HG02885 (cell line): Measurements from ENCODE around the gene ELFN2.
"Not testable (repeated sequence)": the region's sequence is repeated elsewhere in the genome, so short reads cannot be mapped to it uniquely, and the experiment has no call there.

Source experiments
- ATAC-seq: cut with Tn5 transposase; IDR thresholded peaks from one replicate; pipeline ENCODE4 v1.9.1; 2021; ENCODE audit warnings: mild to moderate bottlenecking; ENCODE audit not compliant: unreplicated experiment, poor library complexity

The ELFN2 gene, protein sequence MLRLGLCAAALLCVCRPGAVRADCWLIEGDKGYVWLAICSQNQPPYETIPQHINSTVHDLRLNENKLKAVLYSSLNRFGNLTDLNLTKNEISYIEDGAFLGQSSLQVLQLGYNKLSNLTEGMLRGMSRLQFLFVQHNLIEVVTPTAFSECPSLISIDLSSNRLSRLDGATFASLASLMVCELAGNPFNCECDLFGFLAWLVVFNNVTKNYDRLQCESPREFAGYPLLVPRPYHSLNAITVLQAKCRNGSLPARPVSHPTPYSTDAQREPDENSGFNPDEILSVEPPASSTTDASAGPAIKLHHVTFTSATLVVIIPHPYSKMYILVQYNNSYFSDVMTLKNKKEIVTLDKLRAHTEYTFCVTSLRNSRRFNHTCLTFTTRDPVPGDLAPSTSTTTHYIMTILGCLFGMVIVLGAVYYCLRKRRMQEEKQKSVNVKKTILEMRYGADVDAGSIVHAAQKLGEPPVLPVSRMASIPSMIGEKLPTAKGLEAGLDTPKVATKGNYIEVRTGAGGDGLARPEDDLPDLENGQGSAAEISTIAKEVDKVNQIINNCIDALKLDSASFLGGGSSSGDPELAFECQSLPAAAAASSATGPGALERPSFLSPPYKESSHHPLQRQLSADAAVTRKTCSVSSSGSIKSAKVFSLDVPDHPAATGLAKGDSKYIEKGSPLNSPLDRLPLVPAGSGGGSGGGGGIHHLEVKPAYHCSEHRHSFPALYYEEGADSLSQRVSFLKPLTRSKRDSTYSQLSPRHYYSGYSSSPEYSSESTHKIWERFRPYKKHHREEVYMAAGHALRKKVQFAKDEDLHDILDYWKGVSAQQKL

DNA sequence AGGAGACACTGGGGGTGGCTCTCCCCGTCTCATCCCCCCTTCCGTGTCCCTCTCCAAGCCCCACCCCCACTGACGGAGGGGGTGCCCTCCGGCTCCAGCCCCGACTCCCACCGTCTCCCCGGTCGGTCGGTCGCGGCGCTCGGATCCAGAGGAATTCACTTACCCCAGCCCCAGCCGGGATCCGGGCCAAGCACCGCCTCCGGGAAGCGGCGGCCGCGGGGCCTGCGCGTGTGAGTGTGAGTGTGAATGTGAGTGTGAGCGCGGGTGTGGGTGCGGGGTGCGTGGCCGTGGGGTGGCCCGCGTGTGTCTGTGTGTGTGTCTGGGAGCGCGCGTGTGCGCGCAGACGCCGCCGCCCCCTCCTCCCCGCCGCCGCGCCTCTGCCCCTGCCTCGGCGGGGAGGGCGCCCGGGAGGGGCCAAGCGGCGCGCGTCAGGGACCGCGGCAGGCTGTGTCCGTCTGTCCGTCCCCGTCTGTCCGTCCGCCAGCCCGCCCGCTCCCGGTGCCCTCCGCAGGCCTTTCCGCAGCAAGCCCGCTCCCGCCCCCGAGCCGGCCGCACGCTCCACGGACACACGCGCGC is at the start of gene ELFN2:
ELFN2 (minus strand) TSS at position 345 of the 576 bp plus-strand sequence. CDS start 51,945 bp downstream, outside the sequence.
- no peak for ATAC-seq

DNA sequence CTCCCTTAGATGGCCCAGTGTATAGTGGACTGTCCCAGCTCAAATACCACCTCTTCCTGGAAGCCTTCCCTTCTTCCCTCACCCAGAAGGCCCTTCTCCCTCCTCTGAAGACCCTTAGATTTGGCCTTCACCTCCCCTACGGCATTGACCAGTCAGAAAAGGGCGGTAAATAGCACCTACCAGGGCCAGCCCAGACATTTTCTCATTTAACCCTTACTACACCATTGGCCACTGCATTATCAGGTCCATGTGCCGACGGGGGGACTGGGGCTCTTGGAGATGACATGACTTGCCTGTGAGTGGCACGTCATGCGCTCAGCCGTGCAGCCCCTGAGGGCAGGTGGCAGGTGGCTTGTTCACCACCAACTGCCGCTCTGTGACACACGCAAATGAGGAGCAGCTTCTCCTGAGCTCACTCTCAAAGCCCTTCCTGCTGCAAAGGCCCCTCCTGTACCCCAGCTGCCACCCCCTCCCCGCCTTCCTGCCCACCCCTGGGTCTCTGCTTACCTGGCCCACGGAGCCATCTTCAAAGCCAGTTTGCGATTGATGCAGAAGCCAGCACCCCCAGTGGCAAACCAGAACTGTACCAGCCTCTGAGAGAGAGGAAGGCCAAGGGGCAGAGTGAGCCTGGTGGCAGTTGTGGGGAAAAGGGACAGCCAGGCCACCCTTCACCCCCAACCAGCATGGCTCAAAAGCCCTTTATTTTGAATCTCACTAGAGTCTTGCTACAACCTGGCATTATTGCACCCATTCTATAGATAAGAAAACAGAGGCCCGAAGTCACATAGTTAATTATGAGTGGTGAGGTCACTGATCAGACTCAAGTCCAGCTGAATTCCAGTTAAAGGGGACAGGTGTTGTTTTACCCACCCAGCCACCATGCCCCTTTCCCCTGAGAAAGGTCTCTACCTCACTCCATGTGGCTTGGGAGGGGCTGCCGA is 49.4 kb upstream of the ELFN2 start:
- ATAC-seq = no peak

DNA sequence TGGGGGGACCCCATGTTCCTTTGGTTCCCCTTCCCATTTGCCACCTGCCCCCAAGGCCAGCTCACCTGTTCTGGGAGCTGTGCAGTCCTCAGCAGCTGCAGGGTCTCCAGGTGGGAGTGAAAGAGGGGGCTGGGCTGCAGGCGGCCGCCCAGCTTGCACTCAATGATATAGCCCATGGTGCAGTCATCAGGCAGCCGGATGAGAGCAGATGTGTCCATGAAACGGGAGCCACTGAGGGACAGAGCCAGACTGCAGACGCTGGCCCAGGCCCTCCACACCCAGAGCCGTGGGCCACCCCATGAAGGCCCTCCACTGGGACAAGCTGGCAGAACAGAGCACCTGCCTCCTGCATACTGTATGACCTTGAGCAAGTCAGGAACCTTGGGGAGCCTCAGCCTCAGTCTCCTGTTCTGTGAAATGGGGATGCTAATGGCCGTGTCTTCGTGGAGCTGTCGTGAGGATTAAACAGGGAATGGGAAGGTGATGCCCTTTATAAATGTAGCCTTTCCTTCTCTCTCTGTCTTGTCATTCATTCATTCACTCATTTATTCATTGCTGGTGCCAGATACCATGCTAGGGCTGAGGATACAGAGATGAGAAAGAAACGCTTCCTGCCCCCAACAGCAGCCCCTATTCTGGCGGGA is 47.3 kb upstream of the ELFN2 start:
- no peak for ATAC-seq

DNA sequence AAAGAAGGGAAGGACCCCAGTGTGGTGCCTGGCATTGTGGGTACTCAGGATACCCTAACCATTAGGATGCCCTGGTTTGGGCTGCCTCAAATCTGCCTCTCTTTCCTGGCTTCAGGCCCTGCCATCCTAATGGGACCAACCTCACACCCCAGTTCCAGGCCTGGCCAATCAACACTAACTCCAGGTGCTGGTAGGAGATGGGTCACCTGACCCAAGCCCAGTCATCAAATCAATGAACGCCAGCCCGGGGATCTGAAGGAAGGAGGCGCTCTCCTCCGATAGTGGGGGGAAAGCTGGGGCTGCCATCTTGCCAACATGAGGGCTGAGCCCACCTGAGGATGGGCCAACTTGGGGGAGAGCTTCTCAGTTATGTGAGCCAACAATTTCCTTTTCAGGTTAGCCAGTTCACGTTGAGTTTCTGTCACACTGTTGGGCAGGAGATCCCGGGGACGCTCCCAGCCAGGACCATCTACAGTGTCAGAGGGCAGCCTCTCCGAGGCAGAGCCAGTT is 46.2 kb upstream of the ELFN2 start:
- no peak for ATAC-seq

DNA sequence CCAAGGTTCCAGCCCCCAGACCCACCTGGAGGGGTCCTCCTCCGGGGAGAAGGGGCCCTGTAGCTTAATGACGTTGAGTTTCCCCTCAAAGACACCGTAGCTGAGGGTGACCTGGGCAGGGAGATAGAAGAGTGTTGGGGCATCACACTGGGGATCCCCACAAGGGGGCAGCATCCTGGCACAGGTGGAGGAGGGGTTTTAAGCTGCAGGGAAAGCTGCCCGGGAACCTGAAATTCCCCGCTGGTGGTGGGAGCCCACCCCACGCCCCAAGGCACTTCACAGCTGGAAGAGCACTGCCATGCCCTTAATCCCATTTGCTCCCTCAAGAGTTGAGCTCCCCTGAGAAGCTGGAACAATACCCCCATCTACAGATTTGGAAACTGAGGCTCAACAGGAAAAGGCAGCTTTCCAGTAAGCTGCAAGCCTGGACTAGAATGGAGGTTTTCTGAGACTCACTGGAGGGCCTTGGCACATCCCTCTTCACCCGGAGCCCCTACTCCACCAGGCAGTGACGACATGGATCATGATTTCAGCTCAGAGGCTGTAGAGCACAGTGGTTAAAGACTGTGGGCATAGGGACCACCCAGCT is 45.2 kb upstream of the ELFN2 start:
- no peak for ATAC-seq

DNA sequence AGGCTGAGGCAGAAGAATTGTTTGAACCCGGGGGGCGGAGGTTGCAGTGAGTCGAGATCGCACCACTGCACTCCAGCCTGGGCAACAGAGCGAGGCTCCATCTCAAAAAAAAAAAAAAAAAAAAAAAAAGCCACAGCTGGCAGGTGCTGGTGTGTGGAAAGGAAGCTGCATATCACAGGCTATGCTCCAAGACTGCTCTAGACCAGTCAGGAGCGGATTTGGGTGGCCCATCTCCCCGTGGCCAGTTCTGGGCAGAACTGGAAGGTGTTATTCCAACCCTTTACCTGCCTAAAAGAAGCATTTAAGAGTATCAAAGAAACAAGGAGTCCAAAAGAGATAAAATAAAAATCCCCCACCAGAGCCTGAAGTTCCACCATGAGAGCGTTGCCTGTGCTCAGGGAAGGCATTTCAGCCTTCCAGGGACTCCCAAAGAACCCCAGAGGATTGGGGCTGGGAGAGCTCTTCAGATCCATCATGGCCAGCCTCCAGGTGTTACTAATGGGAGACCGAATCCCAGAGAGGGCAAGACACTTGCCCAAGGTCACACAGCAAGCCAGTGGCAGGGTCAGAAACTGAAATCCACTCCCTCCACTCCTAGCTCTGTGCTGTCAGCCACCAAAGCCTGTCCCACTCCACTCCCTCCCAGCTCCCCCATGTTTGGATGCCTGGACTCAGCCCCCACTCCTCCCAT is 44.6 kb upstream of the ELFN2 start:
- ATAC-seq = no peak

DNA sequence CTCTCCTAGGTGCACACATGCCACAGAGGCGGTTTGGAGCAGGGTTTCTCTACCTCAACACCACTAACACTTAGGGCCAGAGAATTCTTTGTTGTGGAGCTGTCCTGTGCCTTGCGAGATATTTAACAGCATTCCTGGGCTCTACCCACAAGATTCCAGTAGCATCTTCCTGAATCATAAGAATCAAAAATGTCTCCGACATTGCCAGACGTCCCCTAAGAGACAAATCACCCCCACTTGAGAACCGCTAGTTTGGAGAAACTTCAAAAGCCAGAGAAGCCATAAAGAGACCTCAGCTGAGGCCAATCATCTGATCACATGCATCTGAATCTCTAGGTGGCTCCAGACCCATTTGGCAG is 42.8 kb upstream of the ELFN2 start:
- no peak for ATAC-seq

DNA sequence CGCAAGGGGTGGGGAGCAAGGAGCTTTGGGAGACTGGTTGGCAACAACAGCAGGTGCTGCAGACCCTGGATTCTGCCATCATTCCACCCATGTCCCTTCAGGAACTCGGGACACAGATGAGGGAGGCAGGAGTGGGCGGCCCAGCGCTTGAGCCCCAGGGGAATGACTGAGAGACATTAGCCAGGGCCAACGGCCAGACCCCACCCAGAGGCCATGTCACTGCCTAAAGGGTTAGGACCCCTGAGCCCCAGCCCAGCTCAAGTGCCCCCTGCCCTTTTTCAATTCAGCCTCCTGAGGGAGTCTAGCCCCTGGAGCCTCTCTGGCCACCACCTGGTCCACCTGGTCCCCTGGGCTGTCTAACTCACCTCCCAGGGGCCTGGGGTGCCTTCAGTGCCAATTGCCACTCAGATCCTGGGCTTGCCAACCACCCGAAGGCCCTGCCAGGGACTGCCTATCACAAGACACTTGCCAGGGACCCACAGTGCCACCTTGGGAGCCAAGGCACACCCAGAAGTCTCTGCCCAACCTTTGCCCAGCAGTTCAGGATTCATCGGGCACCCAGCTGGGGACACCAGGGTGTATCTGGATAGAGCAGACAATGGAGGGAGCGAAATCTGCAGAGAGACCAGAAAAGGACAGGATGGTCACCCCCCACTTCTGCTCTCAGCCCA is 42.3 kb upstream of the ELFN2 start:
- ATAC-seq = no peak

DNA sequence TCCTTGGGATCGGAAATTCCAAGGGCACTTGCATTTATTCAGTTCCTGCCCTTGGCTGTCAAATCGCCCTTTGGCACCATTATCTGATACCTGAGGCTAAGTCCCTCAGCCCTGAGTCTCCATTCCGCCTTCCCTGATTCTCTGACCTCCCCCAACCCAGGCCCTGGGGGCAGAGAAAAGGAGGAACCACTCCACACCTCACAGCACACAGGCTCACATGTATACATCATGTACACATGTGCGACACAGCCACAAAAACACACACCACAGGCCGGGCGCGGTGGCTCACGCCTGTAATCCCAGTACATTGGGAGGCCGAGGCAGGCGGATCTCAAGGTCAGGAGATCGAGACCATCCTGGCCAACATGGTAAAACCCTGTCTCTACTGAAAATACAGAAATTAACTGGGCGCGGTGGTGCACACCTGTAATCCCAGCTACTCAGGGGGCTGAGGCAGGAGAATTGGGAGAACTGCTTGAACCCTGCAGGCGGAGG is 41.0 kb upstream of the ELFN2 start:
- not testable (repeated sequence) for ATAC-seq

DNA sequence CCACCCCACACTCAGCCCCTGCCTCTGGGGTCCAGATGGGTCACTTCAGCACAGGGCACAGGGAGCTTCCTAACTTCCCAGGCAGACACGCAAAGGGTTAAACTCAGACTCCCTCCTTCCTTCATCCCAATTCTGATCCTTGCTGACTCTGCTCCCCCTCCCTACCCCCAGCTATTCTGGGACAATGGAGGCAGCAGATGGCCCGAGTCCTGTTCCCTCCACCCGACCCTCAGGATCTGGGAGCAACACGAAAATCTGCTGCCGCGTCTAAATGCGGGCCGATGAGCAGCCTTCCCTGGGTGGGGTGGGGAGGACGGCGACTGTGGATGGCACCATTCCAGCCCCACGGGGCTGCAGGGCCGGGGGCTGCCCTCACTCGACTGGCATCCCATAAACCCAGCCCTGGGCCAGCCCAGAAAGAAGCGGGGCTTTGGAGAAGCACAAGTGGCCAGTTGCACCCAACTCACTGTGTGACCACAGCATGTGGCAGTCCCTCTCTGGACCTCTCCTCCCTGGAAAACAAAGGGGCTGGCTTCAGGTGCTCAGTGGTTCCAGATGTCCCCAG is 40.2 kb upstream of the ELFN2 start:
- no peak for ATAC-seq

DNA sequence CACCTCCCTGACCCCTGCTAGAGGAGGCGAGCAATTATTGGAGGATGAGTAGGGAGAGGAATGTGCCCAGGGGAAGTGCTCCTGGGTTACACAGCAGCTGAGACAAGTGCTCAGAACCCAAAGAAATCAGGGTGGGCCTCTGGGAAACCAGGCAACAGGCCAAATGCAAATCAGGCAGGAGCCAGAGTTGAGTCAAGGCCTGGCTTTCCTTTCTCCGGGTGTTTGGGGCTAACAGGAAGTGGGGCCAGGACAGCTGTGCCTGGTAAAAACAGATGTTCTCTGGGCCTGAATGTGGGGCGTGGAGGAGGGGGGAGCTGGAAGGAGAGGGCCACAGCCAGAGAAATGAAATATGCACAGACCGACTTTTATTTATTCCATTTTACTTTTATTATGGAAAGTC is 36.9 kb upstream of the ELFN2 start:
- ATAC-seq = no peak

DNA sequence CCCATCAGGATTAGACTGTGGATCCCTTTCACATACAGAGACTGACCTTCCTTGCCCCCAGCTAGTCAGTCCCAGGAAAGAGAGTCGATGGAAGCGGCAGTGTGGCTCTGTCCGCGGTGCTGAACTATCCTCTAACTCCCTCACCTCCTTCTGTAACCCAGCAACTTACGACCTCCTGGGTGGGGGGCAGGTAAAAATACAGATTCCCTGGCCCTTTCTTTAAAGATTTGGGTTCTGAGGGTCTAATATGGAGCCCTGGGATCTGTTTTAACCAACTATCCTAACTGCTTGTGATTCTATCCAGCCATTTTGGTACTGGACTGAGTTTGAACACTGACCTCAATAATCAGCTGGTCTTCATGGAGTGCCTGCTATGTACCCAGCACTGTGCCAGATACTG is 35.7 kb upstream of the ELFN2 start:
- no peak for ATAC-seq

DNA sequence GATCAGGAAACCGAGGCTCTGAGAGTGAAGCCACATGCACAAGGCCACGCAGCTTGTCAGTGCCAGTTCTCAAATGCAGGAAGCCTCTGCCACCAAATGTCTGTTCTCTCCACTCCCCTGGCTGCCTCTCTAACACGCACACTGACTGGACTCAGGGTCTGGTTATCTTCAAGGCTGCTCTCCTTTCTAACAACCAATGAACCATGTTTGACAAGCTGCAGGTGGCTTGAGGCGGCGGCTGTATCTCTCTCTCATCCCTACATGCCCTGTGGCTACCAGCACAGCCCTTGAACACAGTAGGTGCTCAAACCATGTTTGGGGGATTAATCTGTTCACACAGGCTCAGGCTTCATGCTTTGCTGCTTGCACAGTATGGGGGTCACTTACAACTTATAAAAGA is 35.2 kb upstream of the ELFN2 start:
- no peak for ATAC-seq

DNA sequence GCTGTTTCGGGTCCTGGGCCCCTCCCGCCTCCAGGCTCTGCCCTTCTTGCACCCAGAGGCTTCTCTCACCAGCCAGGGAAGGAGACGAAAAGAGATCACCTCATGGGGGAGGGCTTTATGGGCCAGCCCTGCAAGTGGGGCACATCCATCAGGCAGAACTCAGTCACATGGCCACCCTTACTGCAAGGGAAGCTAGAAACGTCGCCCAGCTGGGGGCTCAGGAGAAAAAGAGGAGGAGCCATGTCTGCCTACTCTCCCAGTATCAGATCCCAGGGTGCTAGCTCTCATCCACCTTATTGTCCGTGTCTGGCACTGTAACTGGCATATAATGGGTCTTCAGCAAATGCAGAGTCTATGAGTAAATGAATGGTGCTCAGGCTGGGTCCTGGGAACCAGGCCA is 34.7 kb upstream of the ELFN2 start:
- no peak for ATAC-seq

DNA sequence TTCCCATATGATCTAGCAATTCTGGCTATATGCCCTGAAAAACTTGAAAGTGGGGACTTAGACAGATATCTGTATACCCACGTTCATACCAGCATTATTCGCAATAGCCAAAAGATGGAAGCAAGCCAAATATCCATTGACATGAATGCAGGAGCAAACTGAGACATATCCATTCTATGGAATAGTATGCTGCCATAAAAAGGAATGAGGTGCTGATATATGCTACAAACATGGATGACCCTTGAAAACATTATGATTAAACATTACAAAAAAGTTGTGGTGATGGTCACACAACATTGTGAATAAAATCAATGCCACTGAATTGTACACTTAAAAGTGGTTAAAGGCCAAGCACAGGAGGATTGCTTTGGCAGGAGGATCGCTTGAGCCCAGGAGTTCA is 33.4 kb upstream of the ELFN2 start:
- no peak for ATAC-seq

DNA sequence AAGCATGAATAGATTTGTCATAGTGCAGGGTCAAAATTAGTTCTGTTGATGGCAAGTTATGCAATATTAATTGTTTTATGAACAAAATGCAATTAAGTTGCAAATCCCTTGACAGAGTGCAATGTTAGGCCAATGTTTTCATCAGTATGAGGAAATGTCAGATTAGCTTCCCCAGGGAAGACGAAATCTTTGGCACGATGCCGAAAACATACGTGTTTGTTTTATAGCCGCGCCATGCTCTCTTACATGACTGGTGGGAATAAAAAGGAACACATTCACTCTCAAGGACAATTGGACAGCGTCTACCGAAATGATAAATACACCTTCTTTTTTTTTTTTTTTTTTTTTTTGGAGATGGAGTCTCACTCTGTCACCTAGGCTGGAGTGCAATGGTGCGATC is 31.9 kb upstream of the ELFN2 start:
- ATAC-seq = no peak

DNA sequence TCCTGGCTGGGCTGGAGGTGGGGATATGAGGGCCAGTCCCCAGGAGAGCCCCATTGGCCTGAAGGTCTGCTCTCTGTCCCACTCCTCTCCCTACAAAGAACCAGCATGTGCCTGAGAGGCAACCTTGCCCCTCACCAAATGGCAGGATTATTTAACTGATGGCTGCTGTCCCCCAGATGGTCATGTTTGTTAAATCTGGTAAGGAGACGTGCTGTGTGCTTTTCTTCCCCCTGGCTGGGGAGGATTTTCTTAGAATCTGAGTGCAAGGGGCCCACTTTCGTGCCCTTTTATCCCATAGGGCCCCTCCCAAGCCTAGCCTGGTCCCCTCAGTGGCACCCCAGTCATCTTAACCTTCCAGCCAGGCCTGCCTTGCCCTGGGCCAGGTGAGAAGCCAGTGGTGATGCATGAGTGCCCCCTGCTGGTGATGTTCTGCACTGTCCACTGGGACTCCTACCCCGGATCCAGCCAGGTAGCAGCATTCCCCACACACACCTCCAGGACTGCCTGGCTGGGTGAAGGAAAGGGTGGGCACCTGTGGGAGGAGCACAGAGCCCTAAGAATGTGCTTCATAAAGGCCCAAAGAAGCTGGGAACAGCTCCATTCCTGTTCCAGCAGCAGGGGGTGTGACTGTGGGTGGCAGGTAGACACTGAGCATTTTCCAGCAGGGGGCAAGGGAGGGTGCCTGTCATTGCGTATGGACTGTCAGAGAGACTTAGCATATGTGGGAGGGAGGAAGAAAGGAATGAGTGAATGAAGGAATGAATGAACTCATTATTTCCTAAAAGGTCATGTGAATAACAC is 30.0 kb upstream of the ELFN2 start:
- ATAC-seq = peak; percentile 40
